GM18517 (cell line): ENCODE results near the gene LMO3.
A peak's percentile ranks its signal among the peaks of the same experiment; 100 is the strongest.

Experiments used
- ATAC-seq: cut with Tn5 transposase; IDR thresholded peaks from one replicate; pipeline ENCODE4 v1.9.1; 2021; ENCODE audit warnings: mild to moderate bottlenecking, moderate library complexity; ENCODE audit not compliant: unreplicated experiment

LMO3 gene

DNA sequence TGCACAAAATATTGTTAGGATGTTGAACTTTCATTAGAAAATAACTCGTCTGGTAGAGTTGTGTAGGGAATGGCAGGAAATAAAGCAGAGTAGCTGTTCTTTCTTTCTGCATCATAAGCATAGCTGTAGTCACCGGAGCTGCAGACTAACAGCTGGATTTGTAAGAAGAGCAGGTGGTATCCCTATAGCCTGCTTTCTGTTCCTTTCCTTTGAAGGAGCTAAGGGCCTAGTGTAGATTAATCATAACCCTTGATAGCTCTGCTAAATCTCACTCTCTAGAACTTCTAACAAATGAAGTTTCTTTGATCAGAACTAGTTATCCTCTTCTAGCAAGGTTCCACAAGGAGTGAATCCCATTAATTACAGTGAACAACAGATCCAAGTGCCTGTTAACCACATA, 3.5 kb downstream of the LMO3 start:
- ATAC-seq: no peak

- ATAC-seq: no peak
Observed at GRCh38 chr12:16600525-16600924, 5.4 kb downstream of the LMO3 start.

GRCh38 chr12:16599081-16599480, 6.9 kb downstream of the LMO3 start:
- no peak for ATAC-seq

DNA sequence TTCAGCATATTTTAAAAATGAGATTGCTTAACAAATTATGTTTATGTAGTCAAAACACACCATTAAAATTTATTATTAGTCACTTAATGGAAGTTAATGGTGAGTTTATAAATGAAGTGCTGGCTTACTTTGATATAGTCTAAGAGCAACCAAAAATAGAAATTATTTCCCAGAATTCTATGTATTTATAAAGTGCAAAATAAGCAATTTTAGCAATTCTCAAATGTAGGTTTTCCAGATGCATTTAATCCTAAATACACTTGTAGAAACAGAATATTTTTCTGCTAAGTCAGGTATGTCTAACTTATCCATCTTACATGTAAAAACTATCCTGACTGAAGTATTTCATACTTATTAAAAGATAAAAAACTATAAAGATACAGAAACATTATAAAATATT, 11.2 kb downstream of the LMO3 start:
- ATAC-seq: no peak

- ATAC-seq: no peak
Observed at GRCh38 chr12:16593546-16593945, 12.4 kb downstream of the LMO3 start.

DNA sequence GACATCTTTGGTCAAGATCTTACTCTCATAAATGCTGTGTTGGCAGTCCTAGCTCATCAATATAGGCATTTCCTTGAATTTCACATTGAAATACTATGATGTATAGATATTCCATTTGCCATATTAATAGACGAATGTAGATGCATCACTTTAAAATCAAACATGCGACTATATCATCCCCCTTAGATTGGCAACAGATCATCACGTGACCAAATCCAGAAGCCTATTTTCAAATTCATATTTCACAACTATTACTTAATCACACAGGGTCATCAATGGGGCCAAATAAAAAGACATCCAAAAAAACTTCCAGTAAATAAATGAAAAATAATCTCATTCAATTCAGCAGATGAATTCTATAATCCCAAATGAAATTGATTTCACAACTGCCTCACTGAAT, 15.3 kb downstream of the LMO3 start:
- ATAC-seq: no peak

- no peak for ATAC-seq
Observed at GRCh38 chr12:16588812-16589211, 17.1 kb downstream of the LMO3 start.

DNA sequence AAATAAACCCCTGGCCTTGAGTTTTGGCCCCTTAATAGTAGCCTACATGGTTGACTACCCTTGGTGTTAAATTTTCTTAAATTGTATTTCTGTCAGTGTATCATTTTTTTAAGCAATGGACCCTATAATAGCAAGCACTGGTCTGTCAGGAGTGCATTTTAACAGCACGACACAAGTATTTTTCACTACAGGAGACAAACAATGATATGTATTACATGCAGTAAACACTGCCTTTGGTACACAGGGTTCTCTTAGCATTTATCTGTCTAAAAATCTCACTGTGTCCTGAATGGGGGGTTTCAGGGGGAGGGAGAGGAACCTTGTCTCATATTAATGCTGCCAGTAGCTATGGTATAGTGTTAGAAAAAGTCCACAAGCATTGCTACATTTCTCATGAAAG, 18.4 kb downstream of the LMO3 start:
- ATAC-seq: no peak

- no peak for ATAC-seq
Observed at GRCh38 chr12:16587110-16587453, 18.9 kb downstream of the LMO3 start.

DNA sequence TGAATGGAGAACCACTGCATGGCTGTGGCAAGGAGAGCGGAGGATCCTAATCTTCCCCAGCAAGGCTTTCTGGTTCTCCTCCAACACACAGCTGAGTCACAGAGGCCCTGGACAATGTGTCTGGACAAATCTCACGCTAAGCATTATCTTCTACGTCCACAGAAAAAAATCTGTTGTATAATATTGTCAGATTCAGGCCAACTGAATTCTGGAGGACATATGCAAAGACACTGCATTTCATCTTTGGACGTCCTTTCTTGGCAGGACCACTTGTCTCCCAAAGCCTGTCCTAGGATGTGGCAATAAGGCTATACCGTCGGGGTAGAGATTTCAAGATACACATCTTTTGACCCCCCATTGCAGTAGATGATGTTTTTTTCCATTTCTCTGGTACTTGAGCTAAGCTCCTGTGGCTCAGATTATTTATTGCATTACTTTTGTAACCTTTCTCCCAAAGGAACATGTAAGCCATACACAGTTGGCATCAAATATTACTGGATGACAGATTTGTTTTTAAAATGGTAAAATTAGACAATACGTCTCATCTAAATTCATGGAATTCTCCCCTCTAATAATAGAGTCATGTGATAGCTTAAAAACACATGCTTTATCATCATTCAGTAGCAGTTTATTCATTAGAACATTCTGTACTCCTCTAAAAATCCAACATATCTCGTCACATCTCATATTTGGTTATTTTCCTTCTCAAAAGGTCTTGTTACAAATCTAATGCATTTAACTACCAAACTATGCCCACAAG, 19.4 kb downstream of the LMO3 start:
- ATAC-seq: no peak

- ATAC-seq: no peak
Observed at GRCh38 chr12:16585781-16586180, 20.2 kb downstream of the LMO3 start.

- ATAC-seq: no peak
Observed at GRCh38 chr12:16583969-16584745, 21.8 kb downstream of the LMO3 start.

DNA sequence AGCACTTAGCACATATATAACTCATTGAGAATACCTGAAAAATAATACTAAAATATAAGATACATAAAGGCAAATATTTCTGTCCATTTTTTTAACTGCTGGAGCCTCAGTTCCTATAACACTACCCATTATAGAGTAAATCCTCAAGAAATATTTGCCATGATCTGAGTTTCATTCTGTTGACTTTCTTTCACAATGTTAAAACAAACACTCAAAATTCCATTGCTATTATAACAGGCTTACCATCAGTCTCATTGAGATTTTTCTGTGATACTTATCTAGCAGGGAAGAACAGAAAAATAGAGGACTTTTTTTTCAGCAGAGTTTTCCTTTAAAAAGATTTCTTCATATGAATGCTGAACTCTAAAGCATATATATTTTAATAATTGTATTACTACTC, 24.5 kb downstream of the LMO3 start:
- ATAC-seq: no peak

GRCh38 chr12:16579041-16579440, 26.9 kb downstream of the LMO3 start:
- ATAC-seq: no peak

- ATAC-seq: no peak
Observed at GRCh38 chr12:16573398-16574077, 32.4 kb downstream of the LMO3 start.

DNA sequence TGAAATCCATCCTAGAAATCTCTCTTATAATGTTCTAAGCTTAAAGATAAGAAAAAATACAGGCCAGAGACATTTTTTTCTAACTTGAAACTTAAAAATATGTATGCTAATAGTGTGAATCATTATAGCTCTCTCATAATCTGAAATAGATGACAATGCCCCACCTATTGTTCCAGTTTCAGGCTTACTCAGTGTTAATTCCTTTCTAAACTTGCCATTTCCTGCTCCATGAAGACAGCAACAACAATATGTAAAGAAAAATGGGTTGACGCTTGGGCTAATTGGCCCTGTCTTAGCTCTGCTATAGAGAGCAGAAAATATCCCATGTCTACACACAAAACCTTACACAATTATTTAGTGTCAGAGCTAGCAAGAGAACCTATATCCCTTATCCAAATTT, 37.1 kb downstream of the LMO3 start:
- ATAC-seq: peak; percentile 85

GRCh38 chr12:16564675-16565074, 41.3 kb downstream of the LMO3 start:
- no peak for ATAC-seq

- no peak for ATAC-seq
Observed at GRCh38 chr12:16563504-16563903, 42.5 kb downstream of the LMO3 start.

- no peak for ATAC-seq
Observed at GRCh38 chr12:16562921-16563320, 43.0 kb downstream of the LMO3 start.

DNA sequence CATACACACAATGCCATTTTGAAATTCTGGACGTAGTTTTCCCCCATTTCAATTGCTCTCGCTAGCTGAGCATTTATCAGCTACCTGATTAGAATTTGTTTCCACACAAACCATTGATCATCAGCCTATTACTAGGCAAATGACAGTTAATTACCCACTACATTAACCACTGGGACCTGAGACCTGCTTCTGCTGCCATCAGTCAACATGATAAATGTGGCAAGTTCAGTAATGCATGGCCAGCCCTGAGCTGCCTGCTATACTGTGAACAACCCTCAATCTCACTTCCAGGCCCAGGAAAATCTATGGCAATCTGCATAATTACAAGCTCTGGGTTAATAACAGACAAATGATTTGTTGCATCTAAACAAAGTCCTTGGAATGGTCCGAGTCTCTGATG, 43.5 kb downstream of the LMO3 start:
- ATAC-seq: no peak

DNA sequence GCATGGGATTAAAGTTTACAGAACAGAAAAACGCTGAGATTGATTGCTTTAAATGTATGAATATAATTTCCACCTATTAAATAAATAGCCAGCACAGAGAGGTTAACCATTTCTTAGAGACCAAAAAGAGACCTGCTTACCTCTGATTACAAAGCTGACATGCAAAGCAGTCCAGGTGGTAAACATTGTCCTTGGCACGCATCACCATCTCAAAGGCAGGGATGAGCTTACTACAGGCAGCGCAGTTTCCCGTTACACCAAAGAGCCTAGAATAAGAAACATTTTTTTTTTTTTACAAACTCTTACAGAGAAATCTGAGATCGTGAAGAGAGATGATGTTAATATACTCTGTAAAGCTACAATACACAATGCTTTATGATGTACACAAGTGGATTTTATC, 45.7 kb downstream of the LMO3 start:
- ATAC-seq: no peak

GRCh38 chr12:16555630-16556029, 50.3 kb downstream of the LMO3 start:
- ATAC-seq: no peak
